Measurements from ENCODE around the gene NOXO1.

DNA sequence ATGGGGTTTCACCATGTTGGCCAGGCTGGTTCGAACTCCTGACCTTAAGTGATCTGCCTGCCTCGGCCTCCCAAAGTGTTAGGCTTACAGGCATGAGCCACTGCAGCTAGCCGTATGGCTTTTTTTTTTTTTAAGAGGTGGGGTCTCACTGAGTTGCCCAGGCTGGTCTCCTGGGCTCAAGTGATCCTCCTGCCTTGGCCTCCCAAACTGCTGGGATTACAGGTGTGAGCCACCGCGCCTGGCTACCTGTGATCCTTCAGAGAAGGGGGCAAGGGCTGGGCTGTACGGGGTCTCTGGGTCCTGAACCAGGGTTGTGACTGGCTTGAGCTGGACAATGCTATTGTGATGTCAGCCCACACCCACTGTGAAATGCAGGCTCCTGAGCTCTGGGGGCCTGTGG, 14.8 kb downstream of the NOXO1 start, which contains the start of gene RNF151:
- TF ChIP-seq, protein P1, sequence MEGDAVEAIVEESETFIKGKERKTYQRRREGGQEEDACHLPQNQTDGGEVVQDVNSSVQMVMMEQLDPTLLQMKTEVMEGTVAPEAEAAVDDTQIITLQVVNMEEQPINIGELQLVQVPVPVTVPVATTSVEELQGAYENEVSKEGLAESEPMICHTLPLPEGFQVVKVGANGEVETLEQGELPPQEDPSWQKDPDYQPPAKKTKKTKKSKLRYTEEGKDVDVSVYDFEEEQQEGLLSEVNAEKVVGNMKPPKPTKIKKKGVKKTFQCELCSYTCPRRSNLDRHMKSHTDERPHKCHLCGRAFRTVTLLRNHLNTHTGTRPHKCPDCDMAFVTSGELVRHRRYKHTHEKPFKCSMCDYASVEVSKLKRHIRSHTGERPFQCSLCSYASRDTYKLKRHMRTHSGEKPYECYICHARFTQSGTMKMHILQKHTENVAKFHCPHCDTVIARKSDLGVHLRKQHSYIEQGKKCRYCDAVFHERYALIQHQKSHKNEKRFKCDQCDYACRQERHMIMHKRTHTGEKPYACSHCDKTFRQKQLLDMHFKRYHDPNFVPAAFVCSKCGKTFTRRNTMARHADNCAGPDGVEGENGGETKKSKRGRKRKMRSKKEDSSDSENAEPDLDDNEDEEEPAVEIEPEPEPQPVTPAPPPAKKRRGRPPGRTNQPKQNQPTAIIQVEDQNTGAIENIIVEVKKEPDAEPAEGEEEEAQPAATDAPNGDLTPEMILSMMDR (IDR thresholded peaks at IDR 0.05; ENCODE audit: insufficient read depth, low read length, poor library complexity, severe bottlenecking): no peak
- TF ChIP-seq EZH2phosphoT487 (conservative IDR thresholded peaks at IDR 0.05; ENCODE audit: low read length): no peak
